Measurements from ENCODE around the gene CTNND2.

Gene CTNND2

DNA sequence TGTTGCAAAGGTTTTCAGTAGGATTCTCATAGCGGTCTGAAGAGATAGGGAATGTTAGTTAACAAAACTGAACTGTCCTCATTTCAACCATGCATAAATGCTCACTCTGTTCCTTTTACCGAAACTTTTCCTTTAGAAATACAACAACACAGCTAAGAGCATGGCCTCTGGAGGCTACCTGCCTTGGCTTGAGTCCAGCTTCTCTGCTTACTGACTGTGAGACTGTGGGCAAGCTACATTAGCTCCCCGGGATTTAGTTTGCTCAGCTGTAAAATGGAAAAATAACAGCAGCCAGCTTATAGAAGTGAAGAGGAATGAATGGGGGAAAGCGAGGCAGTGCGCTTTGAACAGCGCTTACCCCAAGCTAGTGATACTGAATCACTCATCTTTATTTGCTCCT lies 635.4 kb downstream of the CTNND2 start:
- no peak for TF ChIP-seq CTCF (IDR thresholded peaks at IDR 0.05; ENCODE audit: insufficient read depth, low read length, poor library complexity, severe bottlenecking)
- H3K4me3 ChIP-seq (replicated peaks; ENCODE audit: low read depth, low read length), result no peak overlapping the region
- no peak for DNase-seq (ENCODE audit: extremely low read depth, insufficient read length)

DNA sequence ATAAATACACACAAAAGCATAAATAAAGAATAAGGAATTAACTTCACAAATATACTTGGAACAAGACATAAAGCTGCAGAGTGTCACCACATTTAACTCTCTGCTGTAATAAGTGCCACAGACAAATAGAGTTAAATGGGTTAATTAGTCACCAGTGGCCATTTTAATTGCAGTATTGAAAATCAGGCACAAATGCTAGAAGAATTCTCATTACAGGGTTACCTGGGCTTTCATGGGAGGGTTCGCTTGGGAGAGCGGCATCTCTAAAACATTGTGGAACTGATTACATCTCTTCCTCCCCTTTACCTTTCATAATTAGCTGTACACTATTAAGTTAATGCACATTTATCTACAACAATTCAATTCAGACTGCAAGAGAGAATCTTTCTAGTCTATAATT lies 637.9 kb downstream of the CTNND2 start:
- Histone ChIP-seq H3K27me3 (replicated peaks; ENCODE audit: control insufficient read depth, insufficient read depth, low read length) (no peaks in the 10 kb centered on the region), H3K36me3 (ENCODE audit: control insufficient read depth, insufficient read depth, low read length) (no peaks in the 10 kb centered on the region), H3K4me3 (replicated peaks; ENCODE audit: low read depth, low read length) (no peak overlapping the region)
- TF ChIP-seq CTCF (IDR thresholded peaks at IDR 0.05; ENCODE audit: insufficient read depth, low read length, poor library complexity, severe bottlenecking), result no peak
- no peak for DNase-seq (ENCODE audit: extremely low read depth, insufficient read length)

More for the DNA sequence above, 635.4 kb downstream of the CTNND2 start:
- H3K27me3 ChIP-seq (replicated peaks; ENCODE audit: control insufficient read depth, insufficient read depth, low read length), result no peaks in the 10 kb centered on the region
- no peaks in the 10 kb centered on the region for H3K36me3 ChIP-seq (ENCODE audit: control insufficient read depth, insufficient read depth, low read length)

- TF ChIP-seq CTCF (IDR thresholded peaks at IDR 0.05; ENCODE audit: insufficient read depth, low read length, poor library complexity, severe bottlenecking), result no peak
- Histone ChIP-seq H3K4me3 (replicated peaks; ENCODE audit: low read depth, low read length) (no peak overlapping the region), H3K36me3 (ENCODE audit: control insufficient read depth, insufficient read depth, low read length) (no peaks in the 10 kb centered on the region), H3K27me3 (replicated peaks; ENCODE audit: control insufficient read depth, insufficient read depth, low read length) (no peaks in the 10 kb centered on the region)
- DNase-seq (ENCODE audit: extremely low read depth, insufficient read length), result no peak
Observed at GRCh38 chr5:11261241-11261640, 643.0 kb downstream of the CTNND2 start.

DNA sequence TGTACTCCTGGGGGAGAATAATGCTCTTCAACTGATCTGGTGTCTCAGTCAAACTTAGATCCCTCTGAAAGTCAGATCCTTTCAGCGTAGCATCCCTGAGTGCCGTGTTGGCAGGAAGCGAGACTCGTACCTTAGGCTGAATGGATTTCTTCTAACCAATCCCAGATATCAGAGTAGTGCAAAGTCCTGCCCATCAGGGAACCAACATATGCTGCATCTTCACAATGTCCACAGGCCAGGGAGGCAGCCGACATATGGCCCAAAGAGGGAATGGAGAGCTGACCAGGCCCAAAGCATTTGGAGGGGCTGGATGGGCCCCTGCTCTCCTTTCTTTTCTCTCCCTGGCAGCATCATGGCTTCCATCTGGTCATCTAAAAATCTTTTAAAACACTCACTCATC lies 646.2 kb downstream of the CTNND2 start:
- no peak for DNase-seq (ENCODE audit: extremely low read depth, insufficient read length)
- H3K36me3 ChIP-seq (ENCODE audit: control insufficient read depth, insufficient read depth, low read length), result no peaks in the 10 kb centered on the region
- no peak for TF ChIP-seq CTCF (IDR thresholded peaks at IDR 0.05; ENCODE audit: insufficient read depth, low read length, poor library complexity, severe bottlenecking)

DNA sequence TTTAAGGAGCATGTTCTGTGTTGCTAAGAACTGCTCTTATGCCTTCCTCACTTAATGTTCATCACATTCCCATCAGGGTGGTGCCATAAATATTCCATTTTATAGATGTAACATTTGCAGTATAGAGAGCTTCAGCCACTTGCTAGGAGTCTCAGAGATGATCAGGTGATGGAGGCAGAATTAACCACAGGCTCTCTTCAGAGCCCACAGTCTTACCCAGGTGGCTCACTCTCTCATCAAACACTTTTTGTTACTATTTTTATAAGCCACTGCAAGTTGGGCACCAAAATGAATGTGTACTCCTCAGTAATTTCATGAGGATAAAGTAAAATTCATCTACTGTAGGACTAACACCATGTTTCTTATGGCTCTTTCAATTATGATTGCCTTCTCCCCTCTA lies 651.7 kb downstream of the CTNND2 start:
- Histone ChIP-seq H3K4me3 (replicated peaks; ENCODE audit: low read depth, low read length) (no peak overlapping the region), H3K27me3 (replicated peaks; ENCODE audit: control insufficient read depth, insufficient read depth, low read length) (no peaks in the 10 kb centered on the region), H3K36me3 (ENCODE audit: control insufficient read depth, insufficient read depth, low read length) (no peaks in the 10 kb centered on the region)
- no peak for DNase-seq (ENCODE audit: extremely low read depth, insufficient read length)
- no peak for TF ChIP-seq CTCF (IDR thresholded peaks at IDR 0.05; ENCODE audit: insufficient read depth, low read length, poor library complexity, severe bottlenecking)

More for the DNA sequence above, 646.2 kb downstream of the CTNND2 start:
- no peak overlapping the region for H3K4me3 ChIP-seq (replicated peaks; ENCODE audit: low read depth, low read length)
- H3K27me3 ChIP-seq (replicated peaks; ENCODE audit: control insufficient read depth, insufficient read depth, low read length), result no peaks in the 10 kb centered on the region

- no peak for TF ChIP-seq CTCF (IDR thresholded peaks at IDR 0.05; ENCODE audit: insufficient read depth, low read length, poor library complexity, severe bottlenecking)
- no peak for DNase-seq (ENCODE audit: extremely low read depth, insufficient read length)
- Histone ChIP-seq H3K4me3 (replicated peaks; ENCODE audit: low read depth, low read length) (no peak overlapping the region), H3K27me3 (replicated peaks; ENCODE audit: control insufficient read depth, insufficient read depth, low read length) (no peaks in the 10 kb centered on the region), H3K36me3 (ENCODE audit: control insufficient read depth, insufficient read depth, low read length) (no peaks in the 10 kb centered on the region)
Observed at GRCh38 chr5:11252075-11252474, 652.2 kb downstream of the CTNND2 start.
